CD14-positive monocyte (primary cell): Measurements from ENCODE around the gene CHMP2B. TPM values are rescaled to one million over a fixed set of nuclear protein-coding genes. Genes with fewer than 3 reads are reported as not detected.

Experiments
- DNase-seq, 3 donors: peaks; one replicate each; pipeline ENCODE4 v3.0.0-alpha.2; 2011 to 2022
- H2AFZ ChIP-seq: 2 replicates; pipeline ENCODE4 v1.6.0; 2012; ENCODE audit warnings: mild to moderate bottlenecking, low read depth, low read length, inconsistent platforms; ENCODE audit not compliant: insufficient read depth, poor library complexity, severe bottlenecking
- H3K27ac ChIP-seq, 2 donors: 1 replicate in 1 of 2; 2 replicates in 1 of 2; pipeline ENCODE4 v1.5.1; 2012 to 2013; ENCODE audit warnings: low read length in 2 of 2, control low read depth in 1 of 2, inconsistent platforms in 1 of 2, low read depth in 1 of 2, mild to moderate bottlenecking in 1 of 2
- H3K27me3 ChIP-seq, 2 donors: one replicate each; pipeline versions ENCODE4 v1.6.0 to v1.6.1; 2011 to 2013; ENCODE audit warnings: low read length in 2 of 2; ENCODE audit not compliant: control insufficient read depth in 2 of 2, insufficient read depth in 2 of 2
- H3K36me3 ChIP-seq, 2 donors: replicated peaks in 1 of 2; 1 replicate in 1 of 2; 2 replicates in 1 of 2; pipeline versions ENCODE4 v1.5.1 to v1.6.1; 2012 to 2013; ENCODE audit warnings: low read length in 2 of 2, control low read depth in 1 of 2, inconsistent platforms in 1 of 2, mild to moderate bottlenecking in 1 of 2; ENCODE audit not compliant: insufficient read depth in 2 of 2, control insufficient read depth in 1 of 2
- H3K4me1 ChIP-seq, 2 donors: 1 replicate in 1 of 2; 2 replicates in 1 of 2; pipeline versions ENCODE4 v1.5.1 to v1.6.1; 2012 to 2013; ENCODE audit warnings: low read length in 2 of 2, control low read depth in 1 of 2, inconsistent platforms in 1 of 2, mild to moderate bottlenecking in 1 of 2, moderate library complexity in 1 of 2; ENCODE audit not compliant: insufficient read depth in 2 of 2, control insufficient read depth in 1 of 2
- H3K4me2 ChIP-seq: replicated peaks from 2 replicates; pipeline ENCODE3; 2012; ENCODE audit warnings: low read length, moderate library complexity, mild to moderate bottlenecking; ENCODE audit not compliant: poor library complexity, severe bottlenecking; ENCODE audit errors: extremely low read depth
- H3K4me3 ChIP-seq, 3 experiments: fragments of 200-600 bp in 1 of 3; sonication (generic) in 1 of 3; replicated peaks in 1 of 3; 1 replicate in 2 of 3; 2 replicates in 1 of 3; pipeline ENCODE4 v1.5.1; 2011 to 2013; ENCODE audit warnings: low read length in 3 of 3, mild to moderate bottlenecking in 3 of 3, control low read depth in 2 of 3, low read depth in 2 of 3, inconsistent platforms in 1 of 3, moderate library complexity in 1 of 3
- H3K79me2 ChIP-seq: 2 replicates; pipeline ENCODE4 v1.6.0; 2012; ENCODE audit warnings: mild to moderate bottlenecking, control low read depth, inconsistent platforms, low read length, moderate library complexity; ENCODE audit not compliant: insufficient read depth
- H3K9ac ChIP-seq: 2 replicates; pipeline ENCODE4 v1.6.0; 2017; ENCODE audit warnings: low read length, mild to moderate bottlenecking; ENCODE audit not compliant: insufficient read depth, poor library complexity, severe bottlenecking
- H3K9me3 ChIP-seq, 2 donors: replicated peaks in 1 of 2; 1 replicate in 1 of 2; 2 replicates in 1 of 2; pipeline versions ENCODE4 v1.5.1 to v1.6.1; 2012 to 2013; ENCODE audit warnings: low read length in 2 of 2, control low read depth in 1 of 2; ENCODE audit not compliant: control insufficient read depth in 1 of 2, insufficient read depth in 1 of 2
- H4K20me1 ChIP-seq: 2 replicates; pipeline ENCODE4 v1.6.0; 2012; ENCODE audit warnings: mild to moderate bottlenecking, low read length, control low read depth, moderate library complexity; ENCODE audit not compliant: insufficient read depth
- H3K27ac Mint-ChIP-seq, 7 donors: one replicate each; pipeline ENCODE4 v1.8.0; 2020; ENCODE audit warnings: mild to moderate bottlenecking in 7 of 7, mixed read lengths in 7 of 7, moderate library complexity in 6 of 7, inconsistent platforms in 2 of 7
- H3K27me3 Mint-ChIP-seq, 3 donors: one replicate each; pipeline ENCODE4 v1.8.0; 2021 to 2022; ENCODE audit warnings: low read depth in 3 of 3, mild to moderate bottlenecking in 3 of 3, mixed read lengths in 3 of 3, moderate library complexity in 3 of 3, inconsistent platforms in 1 of 3
- H3K36me3 Mint-ChIP-seq, 2 donors: one replicate each; pipeline ENCODE4 v1.8.0; 2020; ENCODE audit warnings: mixed read lengths in 2 of 2, inconsistent platforms in 1 of 2, mild to moderate bottlenecking in 1 of 2
- H3K4me1 Mint-ChIP-seq: one replicate; pipeline ENCODE4 v1.8.0; 2020; ENCODE audit warnings: mild to moderate bottlenecking, mixed read lengths
- H3K4me3 Mint-ChIP-seq, 2 donors: one replicate each; pipeline ENCODE4 v1.8.0; 2020; ENCODE audit warnings: mild to moderate bottlenecking in 2 of 2, mixed read lengths in 2 of 2, moderate library complexity in 1 of 2
- H3K9me3 Mint-ChIP-seq, 7 donors: one replicate each; pipeline ENCODE4 v1.8.0; 2020 to 2022; ENCODE audit warnings: mixed read lengths in 7 of 7, mild to moderate bottlenecking in 6 of 7, moderate library complexity in 6 of 7, inconsistent platforms in 2 of 7
- WGBS: methylation state at CpG from one replicate; pipeline ENCODE4 v1.1.5; 2013; ENCODE audit warnings: missing lambda C conversion rate; ENCODE audit not compliant: insufficient coverage; 5-methylcytosine and 5-hydroxymethylcytosine counted together
- intact Hi-C, 2 donors: fragments of 100-400 bp; cut with micrococcal nuclease; formaldehyde crosslinking; loops; one replicate each; pipeline versions ENCODE4 v1.15.0 to v1.15.1; 2023
- polyA plus RNA-seq, 3 donors: library from polyadenylated mRNA; depleted of rRNA in 1 of 3; unstranded in 2 of 3; stranded (reverse) in 1 of 3; fragments of 300-500 nt in 2 of 3; fragments of >200 nt in 1 of 3; fragmentation: Illumina TruSeq in 2 of 3; gene quantifications; 1 replicate in 2 of 3; 2 replicates in 1 of 3; pipeline ENCODE4 v1.2.3, GENCODE V29; 2012 to 2021
- TF ChIP-seq, protein P1 (sequence below): fragments of 200-600 bp; IDR thresholded peaks from one replicate; pipeline ENCODE4 v1.8.0; 2022; ENCODE audit warnings: antibody characterized with exemption, mild to moderate bottlenecking

The CHMP2B gene
- polyA plus RNA-seq, 3 donors: 20.2 to 67.9 (median 62.1) TPM

GRCh38 chr3:87206070-87206469, 21.0 kb upstream of the CHMP2B start:
- no peaks in the 10 kb centered on the region for H4K20me1 ChIP-seq
- Mint-ChIP-seq H3K4me3 (no peak overlapping the region), H3K9me3 (peaks cover 0 to 4% (median 2%) of the 10 kb centered on the region in 7 donors), H3K27ac (peak overlapping the region in 1 of 7 donors; percentile 12), H3K4me1 (no peaks in the 10 kb centered on the region), H3K36me3 (no peaks in the 10 kb centered on the region), H3K27me3 (peaks cover 0 to 3% (median under 1%) of the 10 kb centered on the region in 3 donors)
- H3K9ac ChIP-seq: no peak overlapping the region
- no peaks in the 10 kb centered on the region for H3K36me3 ChIP-seq
- WGBS: no CpG with 5 or more reads among the region's 2 CpGs
- H3K4me2 ChIP-seq: no peak overlapping the region
- H3K79me2 ChIP-seq: no peaks in the 10 kb centered on the region
- H3K27ac ChIP-seq: no peak overlapping the region
- TF ChIP-seq, protein P1, sequence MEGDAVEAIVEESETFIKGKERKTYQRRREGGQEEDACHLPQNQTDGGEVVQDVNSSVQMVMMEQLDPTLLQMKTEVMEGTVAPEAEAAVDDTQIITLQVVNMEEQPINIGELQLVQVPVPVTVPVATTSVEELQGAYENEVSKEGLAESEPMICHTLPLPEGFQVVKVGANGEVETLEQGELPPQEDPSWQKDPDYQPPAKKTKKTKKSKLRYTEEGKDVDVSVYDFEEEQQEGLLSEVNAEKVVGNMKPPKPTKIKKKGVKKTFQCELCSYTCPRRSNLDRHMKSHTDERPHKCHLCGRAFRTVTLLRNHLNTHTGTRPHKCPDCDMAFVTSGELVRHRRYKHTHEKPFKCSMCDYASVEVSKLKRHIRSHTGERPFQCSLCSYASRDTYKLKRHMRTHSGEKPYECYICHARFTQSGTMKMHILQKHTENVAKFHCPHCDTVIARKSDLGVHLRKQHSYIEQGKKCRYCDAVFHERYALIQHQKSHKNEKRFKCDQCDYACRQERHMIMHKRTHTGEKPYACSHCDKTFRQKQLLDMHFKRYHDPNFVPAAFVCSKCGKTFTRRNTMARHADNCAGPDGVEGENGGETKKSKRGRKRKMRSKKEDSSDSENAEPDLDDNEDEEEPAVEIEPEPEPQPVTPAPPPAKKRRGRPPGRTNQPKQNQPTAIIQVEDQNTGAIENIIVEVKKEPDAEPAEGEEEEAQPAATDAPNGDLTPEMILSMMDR: no peak
- H2AFZ ChIP-seq: no peak overlapping the region
- intact Hi-C loops: no loop called here
- no peak overlapping the region for H3K4me3 ChIP-seq
- H3K4me1 ChIP-seq: no peaks in the 10 kb centered on the region
- no peaks in the 10 kb centered on the region for H3K27me3 ChIP-seq
- H3K9me3 ChIP-seq: no peaks in the 10 kb centered on the region
- no peak for DNase-seq

DNA sequence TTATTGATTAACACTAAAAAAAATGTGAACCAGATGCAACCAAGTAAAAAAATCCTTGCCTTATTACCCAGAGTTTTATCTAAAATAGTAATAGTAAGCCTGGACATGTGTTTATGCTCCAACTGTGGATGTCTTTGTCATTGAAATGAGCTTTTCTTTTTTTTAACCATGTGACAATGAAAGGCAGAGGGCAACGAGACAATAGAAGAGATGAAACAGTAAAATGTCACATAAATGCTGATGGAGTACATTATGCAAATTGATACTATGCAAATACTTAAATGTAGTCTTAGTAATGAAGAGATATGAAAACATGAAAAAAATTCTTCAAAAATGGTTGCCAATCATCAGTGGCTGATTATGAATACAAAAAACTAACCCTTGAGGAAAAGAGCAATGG, 20.5 kb upstream of the CHMP2B start:
- Histone ChIP-seq H3K27ac (no peak overlapping the region), H3K9ac (no peak overlapping the region), H3K79me2 (no peaks in the 10 kb centered on the region), H3K4me2 (no peak overlapping the region), H3K27me3 (no peaks in the 10 kb centered on the region), H2AFZ (no peak overlapping the region), H3K9me3 (no peaks in the 10 kb centered on the region), H3K4me1 (no peaks in the 10 kb centered on the region), H3K36me3 (no peaks in the 10 kb centered on the region), H4K20me1 (no peaks in the 10 kb centered on the region), H3K4me3 (no peak overlapping the region)
- H3K36me3 Mint-ChIP-seq: no peaks in the 10 kb centered on the region
- H3K27ac Mint-ChIP-seq: no peak overlapping the region
- H3K4me1 Mint-ChIP-seq: no peaks in the 10 kb centered on the region
- TF ChIP-seq, protein P1: no peak
- no peak overlapping the region for H3K4me3 Mint-ChIP-seq
- peaks cover 0 to 4% (median 2%) of the 10 kb centered on the region in 7 donors for H3K9me3 Mint-ChIP-seq
- intact Hi-C loops: no loop called here
- DNase-seq: no peak
- H3K27me3 Mint-ChIP-seq: peaks cover 0 to 2% (median 1%) of the 10 kb centered on the region in 3 donors
- WGBS: no CpG with 5 or more reads among the region's 1 CpG
